Measurements from ENCODE around the gene UBE3D.

UBE3D gene

GRCh38 chr6:83069633-83070032 lies 4.0 kb upstream of the UBE3D start:
- no peak for TF ChIP-seq POLR2A (IDR thresholded peaks at IDR 0.05; ENCODE audit: low read depth, low read length)
- DNase-seq (ENCODE audit: insufficient read length, low spot score) (no peak), FAIRE-seq (peak; percentile 30)

DNA sequence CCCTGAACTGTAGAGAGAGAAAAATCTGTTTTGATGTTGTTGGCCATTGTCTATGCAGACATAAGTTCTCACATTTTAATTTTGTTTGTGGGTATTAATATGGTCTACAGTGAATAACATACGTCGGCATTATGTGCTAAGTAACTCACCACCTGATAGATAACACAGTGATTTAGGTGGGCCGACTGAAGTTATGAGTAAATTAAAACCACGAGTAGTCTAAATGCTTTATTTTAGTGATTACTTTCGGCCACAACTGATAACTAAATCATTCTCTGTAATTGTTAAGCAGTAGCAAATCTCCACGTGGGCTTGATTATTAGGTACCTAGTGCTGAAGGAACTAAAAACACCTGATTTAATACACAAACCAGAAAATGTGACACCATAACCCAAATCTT lies 3.0 kb upstream of the UBE3D start:
- peak; percentile 73 for FAIRE-seq
- no peak for DNase-seq (ENCODE audit: insufficient read length, low spot score)
- TF ChIP-seq POLR2A (IDR thresholded peaks at IDR 0.05; ENCODE audit: low read depth, low read length): no peak

GRCh38 chr6:83067448-83068439 lies 2.1 kb upstream of the UBE3D start, which contains the start of gene DOP1A:
Gene DOP1A, plus strand, starts transcription at chr6:83067671. Its CDS starts 29,307 bp downstream, at chr6:83096978.
- peak; percentile 73 for TF ChIP-seq POLR2A (IDR thresholded peaks at IDR 0.05; ENCODE audit: low read depth, low read length)
- DNase-seq (ENCODE audit: insufficient read length, low spot score) (peak; percentile 87), FAIRE-seq (peak; percentile 96)

- TF ChIP-seq POLR2A (IDR thresholded peaks at IDR 0.05; ENCODE audit: low read depth, low read length): no peak
- peak; percentile 11 for FAIRE-seq
- DNase-seq (ENCODE audit: insufficient read length, low spot score): no peak
These were observed 3.4 kb downstream of the UBE3D start for GRCh38 chr6:83062225-83062624.

GRCh38 chr6:83061190-83061589 lies 4.5 kb downstream of the UBE3D start:
- no peak for TF ChIP-seq POLR2A (IDR thresholded peaks at IDR 0.05; ENCODE audit: low read depth, low read length)
- FAIRE-seq (no peak), DNase-seq (ENCODE audit: insufficient read length, low spot score) (no peak)

DNA sequence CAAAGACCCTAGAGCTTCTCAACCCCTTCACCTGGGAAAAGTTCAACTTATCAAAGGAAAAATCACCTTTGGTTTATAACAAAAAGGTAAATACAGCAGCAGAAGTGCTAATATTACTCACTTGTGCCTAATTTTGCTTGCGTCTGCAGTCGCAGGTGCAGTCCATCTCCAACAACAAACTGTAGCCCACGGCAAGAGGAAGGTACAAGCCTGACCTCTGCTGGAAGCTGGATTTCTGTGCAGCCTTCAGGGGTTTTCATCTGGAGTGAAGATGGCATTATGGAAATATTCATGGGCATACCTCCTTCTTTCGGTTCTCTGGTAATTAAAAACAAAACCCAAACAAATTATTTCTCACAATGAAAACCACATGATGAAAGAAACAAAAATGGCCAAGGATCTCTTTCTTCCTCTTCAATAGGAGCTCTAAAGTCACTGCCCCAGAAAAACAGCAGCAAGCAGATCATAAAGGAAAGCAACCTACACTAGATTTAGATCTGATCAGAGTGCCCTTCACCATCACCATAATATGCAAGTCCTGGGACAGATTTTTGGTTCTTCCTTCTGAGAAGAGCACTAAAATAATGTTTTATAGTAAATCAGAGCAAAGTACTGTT lies 7.8 kb downstream of the UBE3D start:
- FAIRE-seq (peak; percentile 96), DNase-seq (ENCODE audit: insufficient read length, low spot score) (no peak)

DNA sequence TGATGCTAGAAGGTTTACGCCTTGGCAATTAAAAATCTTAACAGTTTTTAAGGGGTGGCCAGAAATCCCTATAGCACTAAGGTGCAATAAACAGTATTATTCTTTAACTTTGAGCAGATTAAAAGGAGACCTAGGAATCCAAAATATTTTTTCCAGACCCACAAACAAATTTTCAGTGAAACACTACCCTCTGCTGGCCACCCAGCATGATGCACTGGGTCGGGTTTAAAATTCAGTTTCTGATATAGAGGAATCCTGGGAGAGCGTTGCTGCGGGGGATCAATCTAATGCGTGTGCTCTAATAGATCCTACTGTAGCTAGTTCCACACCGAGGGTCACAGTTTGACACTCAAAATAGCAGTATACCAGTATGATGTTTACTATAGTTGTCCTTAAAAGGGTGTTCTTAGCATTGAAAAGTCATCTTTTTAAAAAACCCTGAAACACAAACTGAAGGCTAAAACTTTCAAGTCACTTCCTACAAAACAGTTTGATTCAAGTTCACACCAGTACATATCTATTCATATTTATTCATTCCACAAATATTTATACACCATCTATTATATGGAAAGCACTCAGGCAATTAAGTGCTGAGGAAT lies 10.2 kb downstream of the UBE3D start:
- FAIRE-seq: peak; percentile 75
- no peak for TF ChIP-seq POLR2A (IDR thresholded peaks at IDR 0.05; ENCODE audit: low read depth, low read length)
- DNase-seq (ENCODE audit: insufficient read length, low spot score): no peak

More for the DNA sequence above, 7.8 kb downstream of the UBE3D start:
- TF ChIP-seq POLR2A (IDR thresholded peaks at IDR 0.05; ENCODE audit: low read depth, low read length): no peak

DNA sequence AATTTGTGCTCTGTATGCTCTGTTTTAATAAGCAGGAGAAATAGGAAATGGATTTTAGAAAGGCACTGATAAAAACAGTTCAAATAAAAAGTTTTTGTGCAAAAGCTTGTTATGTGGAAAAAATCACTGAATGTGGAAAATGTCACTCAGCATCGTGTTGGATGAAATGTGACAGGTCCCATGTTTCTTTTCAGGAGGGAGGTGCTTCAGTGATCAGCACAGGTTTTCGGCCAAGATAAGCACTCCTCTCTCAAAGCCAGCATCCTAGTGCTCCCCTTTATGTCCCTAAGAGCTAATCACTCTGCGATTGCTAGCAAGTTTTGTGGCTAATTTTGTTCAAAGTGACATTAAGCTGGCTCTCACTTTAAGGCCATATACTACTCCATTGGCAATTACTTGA lies 12.0 kb downstream of the UBE3D start:
- DNase-seq (ENCODE audit: insufficient read length, low spot score) (no peak), FAIRE-seq (no peak)
- TF ChIP-seq POLR2A (IDR thresholded peaks at IDR 0.05; ENCODE audit: low read depth, low read length): no peak

GRCh38 chr6:83051377-83052172 lies 14.1 kb downstream of the UBE3D start:
- FAIRE-seq: no peak
- TF ChIP-seq POLR2A (IDR thresholded peaks at IDR 0.05; ENCODE audit: low read depth, low read length): no peak
- DNase-seq (ENCODE audit: insufficient read length, low spot score): no peak

DNA sequence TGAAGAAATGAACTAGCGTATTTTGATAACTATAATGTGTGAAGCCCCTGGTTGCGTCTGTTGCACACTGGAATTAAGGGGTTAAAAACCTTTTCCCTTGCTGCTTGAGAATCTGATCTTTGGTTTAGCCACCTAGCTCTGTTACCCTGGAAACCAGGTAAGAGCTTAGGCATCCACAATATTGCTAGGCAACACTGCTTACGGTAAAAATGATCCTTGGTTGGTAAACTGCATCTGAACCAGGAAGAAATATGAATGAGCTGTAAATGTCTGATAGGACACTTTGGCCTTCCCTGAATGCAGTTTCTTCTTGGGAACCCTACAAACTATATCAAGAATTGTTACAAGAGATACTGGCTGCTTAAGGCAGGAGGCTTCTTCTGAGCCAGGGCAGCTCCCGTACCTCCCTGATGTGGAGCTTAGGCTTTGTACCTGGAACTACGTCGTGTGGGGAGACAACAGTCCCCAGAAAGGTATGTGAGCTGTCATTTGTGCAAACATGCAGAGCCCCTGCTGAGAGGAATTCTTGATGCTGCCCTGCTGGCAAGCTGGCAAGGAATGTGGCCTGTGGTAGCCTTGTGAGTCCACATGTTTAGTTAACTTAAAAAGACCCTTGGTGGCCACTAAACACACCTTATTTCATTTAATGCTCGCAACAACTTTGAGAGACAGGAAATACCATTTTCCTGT lies 18.4 kb downstream of the UBE3D start:
- DNase-seq (ENCODE audit: insufficient read length, low spot score) (no peak), FAIRE-seq (no peak)
- no peak for TF ChIP-seq POLR2A (IDR thresholded peaks at IDR 0.05; ENCODE audit: low read depth, low read length)

GRCh38 chr6:83044091-83044768 lies 21.4 kb downstream of the UBE3D start:
- no peak for DNase-seq (ENCODE audit: insufficient read length, low spot score)

GRCh38 chr6:83042467-83043053 lies 23.1 kb downstream of the UBE3D start:
- no peak for TF ChIP-seq POLR2A (IDR thresholded peaks at IDR 0.05; ENCODE audit: low read depth, low read length)
- FAIRE-seq (peak; percentile 38), DNase-seq (ENCODE audit: insufficient read length, low spot score) (no peak)

More at GRCh38 chr6:83044091-83044768, 21.4 kb downstream of the UBE3D start:
- FAIRE-seq: no peak
- TF ChIP-seq POLR2A (IDR thresholded peaks at IDR 0.05; ENCODE audit: low read depth, low read length): no peak
